Natural killer cell (primary cell): ENCODE data around the gene PXMP4. TPM values are rescaled to one million over a fixed set of nuclear protein-coding genes. Genes with fewer than 3 reads are reported as not detected.

Experiments used
- ATAC-seq, 3 donors: fragments of 150-1000 bp in 2 of 3; fragments of 200-7000 bp in 1 of 3; cut with Tn5 transposase; 1 replicate in 1 of 3; 2 replicates in 2 of 3; pipeline ENCODE4 v1.10.0; 2021; ENCODE audit warnings: mild to moderate bottlenecking in 2 of 3, moderate library complexity in 2 of 3
- DNase-seq, 2 donors: peaks; one replicate each; pipeline versions ENCODE4 v3.0.0 to v3.0.0-alpha.2; 2013 to 2021; ENCODE audit warnings: mixed read lengths in 1 of 2
- H3K27ac ChIP-seq: one replicate; pipeline ENCODE4 v1.5.1; 2013; ENCODE audit warnings: mild to moderate bottlenecking, low read length
- H3K27me3 ChIP-seq: one replicate; pipeline ENCODE4 v1.6.1; 2013; ENCODE audit warnings: low read length; ENCODE audit not compliant: control insufficient read depth, insufficient read depth
- H3K36me3 ChIP-seq: one replicate; pipeline ENCODE4 v1.6.1; 2013; ENCODE audit warnings: low read length; ENCODE audit not compliant: control insufficient read depth, insufficient read depth
- H3K4me1 ChIP-seq: one replicate; pipeline ENCODE4 v1.6.1; 2013; ENCODE audit warnings: low read length; ENCODE audit not compliant: control insufficient read depth, insufficient read depth
- H3K4me3 ChIP-seq: one replicate; pipeline ENCODE4 v1.5.1; 2013; ENCODE audit warnings: low read length
- H3K9me3 ChIP-seq: one replicate; pipeline ENCODE4 v1.6.1; 2013; ENCODE audit warnings: low read length; ENCODE audit not compliant: control insufficient read depth, insufficient read depth
- H3K27ac Mint-ChIP-seq, 2 donors: one replicate each; pipeline ENCODE4 v1.8.0; 2022; ENCODE audit warnings: mild to moderate bottlenecking in 2 of 2, mixed read lengths in 2 of 2, moderate library complexity in 1 of 2
- H3K27me3 Mint-ChIP-seq, 2 donors: one replicate each; pipeline ENCODE4 v1.8.0; 2022; ENCODE audit warnings: low read depth in 2 of 2, mixed read lengths in 2 of 2
- H3K36me3 Mint-ChIP-seq: one replicate; pipeline ENCODE4 v1.8.0; 2022; ENCODE audit warnings: mixed read lengths
- H3K4me1 Mint-ChIP-seq, 2 donors: one replicate each; pipeline ENCODE4 v1.8.0; 2022; ENCODE audit warnings: mixed read lengths in 2 of 2
- H3K4me3 Mint-ChIP-seq: one replicate; pipeline ENCODE4 v1.8.0; 2022; ENCODE audit warnings: mild to moderate bottlenecking, moderate library complexity, mixed read lengths
- H3K9me3 Mint-ChIP-seq, 2 donors: one replicate each; pipeline ENCODE4 v1.8.0; 2022; ENCODE audit warnings: mixed read lengths in 2 of 2
- WGBS: methylation state at CpG from one replicate; pipeline ENCODE4 v1.1.7; 2013; ENCODE audit warnings: missing lambda C conversion rate; ENCODE audit not compliant: insufficient coverage; 5-methylcytosine and 5-hydroxymethylcytosine counted together
- intact Hi-C: fragments of 100-400 bp; cut with micrococcal nuclease; formaldehyde crosslinking; loops from one replicate; pipeline ENCODE4 v1.14.2; 2022
- total RNA-seq, 4 donors: library from RNA; stranded (reverse); fragments of 120-200 nt in 1 of 4; gene quantifications; one replicate each; pipeline versions ENCODE4 v1.2.3 to v1.2.4, GENCODE V29; 2013 to 2022
- TF ChIP-seq, protein P1 (sequence below): fragments of 200-600 bp; IDR thresholded peaks from one replicate; pipeline ENCODE4 v1.8.0; 2022; ENCODE audit warnings: antibody characterized with exemption

Gene PXMP4
- total RNA-seq, 3 donors from 2014 or later (not counting 1 experiment from before 2014, with no cell fraction given) = 4.7 to 6.6 (median 6.2) TPM

DNA sequence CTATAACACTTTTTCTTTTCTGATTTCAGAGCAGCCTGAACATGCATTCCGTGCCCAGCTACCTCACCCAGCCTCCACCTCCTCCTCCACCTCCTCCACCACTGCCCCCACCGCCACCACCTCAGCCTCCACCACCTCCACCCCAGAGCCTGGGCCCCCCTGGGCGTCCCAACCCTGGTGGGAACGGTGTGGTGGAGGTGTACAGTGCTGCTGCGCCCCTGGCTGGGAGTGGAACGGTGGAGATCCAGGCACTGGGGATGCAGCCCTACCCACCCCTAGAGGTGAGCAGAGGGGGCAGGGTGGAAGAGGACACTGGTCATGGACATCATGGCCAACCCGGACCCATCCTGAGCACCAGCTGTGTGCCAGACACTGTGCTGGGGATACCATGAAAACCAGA is 33.0 kb upstream of the PXMP4 start:
- Histone ChIP-seq H3K4me1 (no peaks in the 10 kb centered on the region), H3K36me3 (peaks cover 18% of the 10 kb centered on the region), H3K4me3 (no peak overlapping the region), H3K9me3 (no peaks in the 10 kb centered on the region), H3K27me3 (no peaks in the 10 kb centered on the region), H3K27ac (no peak overlapping the region)
- no peak overlapping the region for H3K27ac Mint-ChIP-seq
- intact Hi-C loops = no loop called here
- H3K36me3 Mint-ChIP-seq = no peaks in the 10 kb centered on the region
- ATAC-seq (no peak), DNase-seq (no peak)
- 99% methylated on average over 6 of the region's 7 CpGs for WGBS
- H3K27me3 Mint-ChIP-seq = no peaks in the 10 kb centered on the region
- H3K9me3 Mint-ChIP-seq = no peaks in the 10 kb centered on the region
- TF ChIP-seq, protein P1, sequence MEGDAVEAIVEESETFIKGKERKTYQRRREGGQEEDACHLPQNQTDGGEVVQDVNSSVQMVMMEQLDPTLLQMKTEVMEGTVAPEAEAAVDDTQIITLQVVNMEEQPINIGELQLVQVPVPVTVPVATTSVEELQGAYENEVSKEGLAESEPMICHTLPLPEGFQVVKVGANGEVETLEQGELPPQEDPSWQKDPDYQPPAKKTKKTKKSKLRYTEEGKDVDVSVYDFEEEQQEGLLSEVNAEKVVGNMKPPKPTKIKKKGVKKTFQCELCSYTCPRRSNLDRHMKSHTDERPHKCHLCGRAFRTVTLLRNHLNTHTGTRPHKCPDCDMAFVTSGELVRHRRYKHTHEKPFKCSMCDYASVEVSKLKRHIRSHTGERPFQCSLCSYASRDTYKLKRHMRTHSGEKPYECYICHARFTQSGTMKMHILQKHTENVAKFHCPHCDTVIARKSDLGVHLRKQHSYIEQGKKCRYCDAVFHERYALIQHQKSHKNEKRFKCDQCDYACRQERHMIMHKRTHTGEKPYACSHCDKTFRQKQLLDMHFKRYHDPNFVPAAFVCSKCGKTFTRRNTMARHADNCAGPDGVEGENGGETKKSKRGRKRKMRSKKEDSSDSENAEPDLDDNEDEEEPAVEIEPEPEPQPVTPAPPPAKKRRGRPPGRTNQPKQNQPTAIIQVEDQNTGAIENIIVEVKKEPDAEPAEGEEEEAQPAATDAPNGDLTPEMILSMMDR = no peak
- H3K4me1 Mint-ChIP-seq = no peaks in the 10 kb centered on the region
- H3K4me3 Mint-ChIP-seq = no peak overlapping the region

DNA sequence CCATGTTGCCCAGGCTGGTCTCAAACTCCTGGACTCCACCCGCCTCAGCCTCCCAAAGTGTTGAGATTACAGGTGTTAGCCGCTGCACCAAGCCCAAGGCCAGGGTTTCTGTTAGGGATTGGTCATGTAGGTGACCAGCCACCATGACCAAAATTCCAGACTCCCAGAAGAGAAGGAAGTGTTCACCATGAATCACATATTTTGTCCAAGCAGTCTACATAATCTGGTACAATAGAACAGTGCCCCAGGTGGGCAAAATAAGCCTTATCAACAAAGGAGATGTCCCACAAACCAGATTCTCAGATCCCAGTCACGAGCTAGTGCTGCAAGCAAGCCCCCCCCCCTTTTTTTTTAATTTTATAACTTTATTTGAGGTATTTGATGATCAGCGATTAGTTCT is 31.7 kb upstream of the PXMP4 start:
- H3K4me3 Mint-ChIP-seq = no peak overlapping the region
- no peaks in the 10 kb centered on the region for H3K36me3 Mint-ChIP-seq
- Histone ChIP-seq H3K4me1 (no peaks in the 10 kb centered on the region), H3K27ac (no peak overlapping the region), H3K36me3 (peaks cover 10% of the 10 kb centered on the region), H3K27me3 (no peaks in the 10 kb centered on the region), H3K9me3 (no peaks in the 10 kb centered on the region), H3K4me3 (no peak overlapping the region)
- TF ChIP-seq, protein P1 = no peak
- WGBS = 100% methylated on average over 3 of the region's 4 CpGs
- H3K27me3 Mint-ChIP-seq = no peaks in the 10 kb centered on the region
- DNase-seq (no peak), ATAC-seq (no peak)
- H3K9me3 Mint-ChIP-seq = no peaks in the 10 kb centered on the region
- no peak overlapping the region for H3K27ac Mint-ChIP-seq
- intact Hi-C loops = no loop called here
- H3K4me1 Mint-ChIP-seq = no peaks in the 10 kb centered on the region

DNA sequence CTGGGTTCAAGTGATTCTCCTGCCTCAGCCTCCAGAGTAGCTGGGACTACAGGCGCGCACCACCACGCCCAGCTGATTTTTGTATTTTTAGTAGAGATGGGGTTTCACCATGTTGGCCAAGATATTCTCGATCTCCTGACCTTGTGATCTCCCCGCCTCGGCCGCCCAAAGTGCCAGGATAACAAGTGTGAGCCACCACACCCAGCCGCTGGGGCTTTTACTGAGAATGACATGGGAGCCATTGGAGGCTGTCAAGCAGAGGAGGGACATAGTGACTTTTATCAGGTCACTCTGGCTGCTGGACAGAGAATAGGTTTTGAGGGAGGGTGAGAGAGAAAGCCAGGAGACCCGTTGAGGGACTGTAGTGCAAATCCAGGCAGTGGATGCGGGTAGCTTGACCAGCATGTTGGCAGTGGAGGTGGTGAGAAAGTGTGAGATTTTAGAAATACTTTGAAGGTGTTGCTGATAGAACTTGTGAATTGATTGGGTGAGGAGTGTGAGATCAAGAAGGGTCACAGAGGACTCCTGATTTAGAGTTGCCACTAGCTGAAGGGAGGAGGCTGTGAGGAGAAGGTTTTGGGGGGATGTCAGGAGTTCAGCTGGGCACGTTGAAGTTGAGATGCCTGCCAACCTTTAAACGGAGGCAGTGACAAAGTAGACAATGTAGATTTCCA is 26.4 kb upstream of the PXMP4 start:
- no peaks in the 10 kb centered on the region for H3K9me3 Mint-ChIP-seq
- no peak overlapping the region for H3K4me3 Mint-ChIP-seq
- Histone ChIP-seq H3K36me3 (peaks cover 2% of the 10 kb centered on the region), H3K27ac (no peak overlapping the region), H3K9me3 (no peaks in the 10 kb centered on the region), H3K4me3 (no peak overlapping the region), H3K27me3 (no peaks in the 10 kb centered on the region), H3K4me1 (no peaks in the 10 kb centered on the region)
- H3K36me3 Mint-ChIP-seq = no peaks in the 10 kb centered on the region
- TF ChIP-seq, protein P1 = no peak
- 96% methylated on average over 12 of the region's 12 CpGs for WGBS
- H3K4me1 Mint-ChIP-seq = no peaks in the 10 kb centered on the region
- H3K27ac Mint-ChIP-seq = no peak overlapping the region
- ATAC-seq (no peak), DNase-seq (no peak)
- H3K27me3 Mint-ChIP-seq = no peaks in the 10 kb centered on the region
- intact Hi-C loops = no loop called here
